Loucy (cell line): ENCODE results near the gene IQCE.

Experiments used
- EZH2phosphoT487 ChIP-seq: fragments of 200-600 bp; IDR thresholded peaks from 2 replicates; pipeline ENCODE4 v1.6.1; 2018; ENCODE audit warnings: antibody characterized with exemption, mild to moderate bottlenecking, moderate library complexity, borderline replicate concordance
- TF ChIP-seq, protein P1 (sequence below): fragments of 200-600 bp; sonication (generic); conservative IDR thresholded peaks from 2 replicates; pipeline ENCODE4 v1.5.1; 2014; ENCODE audit warnings: mild to moderate bottlenecking, antibody characterized with exemption, low read length

DNA sequence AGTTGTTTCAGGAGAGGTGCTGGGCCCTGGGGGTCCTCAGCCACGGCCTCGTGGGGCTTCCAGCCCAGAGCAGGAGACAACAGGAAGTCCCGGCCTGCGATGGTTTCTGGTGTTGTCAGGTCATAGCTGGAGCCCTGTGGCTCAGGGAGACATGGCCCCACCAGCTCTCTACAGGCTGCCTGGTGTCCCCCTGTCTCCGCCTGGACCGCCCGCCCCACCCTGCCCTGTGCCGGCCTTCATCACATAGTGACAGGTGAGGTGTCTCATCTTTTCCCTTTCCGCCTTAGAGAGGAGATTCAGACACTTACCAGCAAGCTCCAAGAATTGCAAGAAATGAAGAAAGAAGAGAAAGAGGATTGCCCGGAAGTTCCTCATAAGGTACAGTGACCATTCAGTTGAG lies 35.8 kb downstream of the IQCE start:
- TF ChIP-seq, protein P1, sequence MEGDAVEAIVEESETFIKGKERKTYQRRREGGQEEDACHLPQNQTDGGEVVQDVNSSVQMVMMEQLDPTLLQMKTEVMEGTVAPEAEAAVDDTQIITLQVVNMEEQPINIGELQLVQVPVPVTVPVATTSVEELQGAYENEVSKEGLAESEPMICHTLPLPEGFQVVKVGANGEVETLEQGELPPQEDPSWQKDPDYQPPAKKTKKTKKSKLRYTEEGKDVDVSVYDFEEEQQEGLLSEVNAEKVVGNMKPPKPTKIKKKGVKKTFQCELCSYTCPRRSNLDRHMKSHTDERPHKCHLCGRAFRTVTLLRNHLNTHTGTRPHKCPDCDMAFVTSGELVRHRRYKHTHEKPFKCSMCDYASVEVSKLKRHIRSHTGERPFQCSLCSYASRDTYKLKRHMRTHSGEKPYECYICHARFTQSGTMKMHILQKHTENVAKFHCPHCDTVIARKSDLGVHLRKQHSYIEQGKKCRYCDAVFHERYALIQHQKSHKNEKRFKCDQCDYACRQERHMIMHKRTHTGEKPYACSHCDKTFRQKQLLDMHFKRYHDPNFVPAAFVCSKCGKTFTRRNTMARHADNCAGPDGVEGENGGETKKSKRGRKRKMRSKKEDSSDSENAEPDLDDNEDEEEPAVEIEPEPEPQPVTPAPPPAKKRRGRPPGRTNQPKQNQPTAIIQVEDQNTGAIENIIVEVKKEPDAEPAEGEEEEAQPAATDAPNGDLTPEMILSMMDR, result no peak
- TF ChIP-seq EZH2phosphoT487, result no peak
